H1 (cell line): ENCODE results near the gene RNF145. TPM values are rescaled to one million over a fixed set of nuclear protein-coding genes. Genes with fewer than 3 reads are reported as not detected.

ENCODE experiments used
- CHD7 ChIP-seq: fragments of 300-600 bp; sonication (generic); IDR thresholded peaks from 2 replicates; pipeline ENCODE4 v1.7.1; 2012; ENCODE audit warnings: low read length, moderate library complexity, mild to moderate bottlenecking, inconsistent platforms; ENCODE audit not compliant: insufficient replicate concordance
- JUND ChIP-seq: IDR thresholded peaks from 2 replicates; pipeline ENCODE4 v1.6.1; 2011; ENCODE audit warnings: mild to moderate bottlenecking, improper control_type of control experiment, low read length
- KDM5A ChIP-seq: fragments of 200-600 bp; IDR thresholded peaks from 2 replicates; pipeline ENCODE4 v1.7.1; 2012; ENCODE audit warnings: mild to moderate bottlenecking, low read length, inconsistent platforms, mixed read lengths
- MAX ChIP-seq: IDR thresholded peaks from 2 replicates; pipeline ENCODE4 v1.6.1; 2012; ENCODE audit warnings: inconsistent platforms
- SIRT6 ChIP-seq: IDR thresholded peaks from one replicate; pipeline ENCODE4 v1.7.1; 2012; ENCODE audit warnings: low read length, inconsistent platforms
- SIX5 ChIP-seq: IDR thresholded peaks from 2 replicates; pipeline ENCODE4 v1.6.1; 2011; ENCODE audit warnings: mild to moderate bottlenecking, low read depth, low read length
- SUZ12 ChIP-seq: fragments of 200-600 bp; sonication (generic); IDR thresholded peaks from 2 replicates; pipeline ENCODE4 v1.6.1; 2012; ENCODE audit warnings: mild to moderate bottlenecking, inconsistent platforms, low read length, moderate library complexity, mixed read lengths
- USF2 ChIP-seq: IDR thresholded peaks from 2 replicates; pipeline ENCODE4 v1.6.1; 2011; ENCODE audit warnings: low read length, improper control_type of control experiment
- YY1 ChIP-seq: IDR thresholded peaks from 2 replicates; pipeline ENCODE4 v1.6.1; 2011; ENCODE audit warnings: low read depth, mild to moderate bottlenecking, low read length
- polyA plus RNA-seq, 7 experiments: library from polyadenylated mRNA; depleted of rRNA in 3 of 7; stranded (reverse) in 5 of 7; unstranded in 2 of 7; fragments of >200 nt in 5 of 7; fragments of 200-250 nt in 2 of 7; gene quantifications; 1 replicate in 5 of 7; 2 replicates in 1 of 7; 4 replicates in 1 of 7; pipeline versions ENCODE4 v1.2.1 to v1.2.3, GENCODE V29; 2011 to 2013; ENCODE audit warnings: missing spikeins in 2 of 7, mixed read lengths in 2 of 7
- total RNA-seq: library from RNA; stranded (reverse); fragmentation: NEBNext Ultra II Directional; extraction: Animal tissue kit (Norgen Biotek cat#: 25700); gene quantifications from 2 replicates; pipeline ENCODE4 v1.2.1, GENCODE V29; 2021

The RNF145 gene
- total and polyA plus RNA-seq, 2 of the 8 experiments (the other 6 are each of a cell fraction or from before 2014, with no cell fraction given): 34.2 to 72.5 TPM

- TF ChIP-seq CHD7 (no peak), SUZ12 (no peak), KDM5A (no peak), SIRT6 (no peak), USF2 (peak; percentile 53; the same call in 1 of the 2 replicates), MAX (peak; percentile 99), YY1 (peak; percentile 79), SIX5 (no peak), JUND (no peak)
These were observed at the start of gene RNF145 (continued) for GRCh38 chr5:159209438-159210209.
